Aorta (tissue), 5 donors: ENCODE measurements around the gene ACSL5. TPM values are rescaled to one million over a fixed set of nuclear protein-coding genes. Genes with fewer than 3 reads are reported as not detected.

Experiments
- ATAC-seq: fragments of 200-7000 bp; cut with Tn5 transposase; one replicate; pipeline ENCODE4 v1.9.1; 2022; ENCODE audit warnings: moderate library complexity; ENCODE audit not compliant: low FRiP score
- DNase-seq, 2 donors: peaks; one replicate each; pipeline ENCODE4 v3.0.0-alpha.2; 2020
- H3K27ac ChIP-seq, 2 donors: one replicate each; pipeline ENCODE4 v1.5.1; 2013; ENCODE audit warnings: low read length in 2 of 2, mild to moderate bottlenecking in 2 of 2, moderate library complexity in 2 of 2, control low read depth in 1 of 2, inconsistent platforms in 1 of 2, low read depth in 1 of 2
- H3K27me3 ChIP-seq, 2 donors: one replicate each; pipeline ENCODE4 v1.6.1; 2013; ENCODE audit warnings: control low read depth in 1 of 2, low read length in 1 of 2, mild to moderate bottlenecking in 1 of 2, moderate library complexity in 1 of 2; ENCODE audit not compliant: insufficient read depth in 2 of 2, control insufficient read depth in 1 of 2
- H3K36me3 ChIP-seq, 2 donors: one replicate each; pipeline ENCODE4 v1.6.1; 2013; ENCODE audit warnings: control low read depth in 1 of 2, low read length in 1 of 2, mild to moderate bottlenecking in 1 of 2; ENCODE audit not compliant: insufficient read depth in 2 of 2, control insufficient read depth in 1 of 2
- H3K4me1 ChIP-seq, 2 donors: one replicate each; pipeline ENCODE4 v1.6.1; 2013; ENCODE audit warnings: low read length in 2 of 2, control low read depth in 1 of 2, mild to moderate bottlenecking in 1 of 2, moderate library complexity in 1 of 2; ENCODE audit not compliant: insufficient read depth in 2 of 2, control insufficient read depth in 1 of 2
- H3K4me3 ChIP-seq, 2 donors: one replicate each; pipeline ENCODE4 v1.5.1; 2013; ENCODE audit warnings: low read length in 2 of 2, control low read depth in 1 of 2, mild to moderate bottlenecking in 1 of 2
- H3K9me3 ChIP-seq: one replicate; pipeline ENCODE4 v1.6.1; 2013; ENCODE audit warnings: mild to moderate bottlenecking, low read length; ENCODE audit not compliant: control insufficient read depth
- WGBS, 2 donors: extraction: QIAGEN DNeasy Blood & Tissue Kit; methylation state at CpG; one replicate each; pipeline ENCODE4 v1.1.7; 2013; 5-methylcytosine and 5-hydroxymethylcytosine counted together
- intact Hi-C, 2 donors: fragments of 100-400 bp; cut with DNase I; formaldehyde crosslinking; loops; one replicate each; pipeline versions ENCODE4 v1.14.2 to v1.15.0; 2022
- polyA plus RNA-seq, 2 donors: library from polyadenylated mRNA; stranded (reverse); fragments of 200-250 nt; gene quantifications; one replicate each; pipeline ENCODE4 v1.2.3, GENCODE V29; 2013
- total RNA-seq, 2 donors: library from RNA; stranded (reverse); fragmentation: NEBNext Ultra II Directional; extraction: Animal tissue kit (Norgen Biotek cat#: 25700); gene quantifications; one replicate each; pipeline ENCODE4 v1.2.1, GENCODE V29; 2021
- donor health status: healthy with polysubstance abuse.
- donor health status: Bipolar disorder and iron deficiency.
- donor health status: DM: no; HTN: no; CAD: no.
- donor health status: DM: no; HTN: no; CAD: no.
- donor health status: DM: yes; HTN: yes; CAD: no.

Gene ACSL5
- total and polyA plus RNA-seq, 4 donors: 0.92 to 18.7 (median 15.9) TPM

- ATAC-seq: no peak
- Histone ChIP-seq H3K9me3 (no peaks in the 10 kb centered on the region), H3K27ac (no peak overlapping the region), H3K4me3 (no peak overlapping the region), H3K4me1 (no peaks in the 10 kb centered on the region), H3K36me3 (peaks cover 12% of the 10 kb centered on the region in 2 donors), H3K27me3 (no peaks in the 10 kb centered on the region)
- intact Hi-C loops: loop anchor here (10.0 kb wide), 2 partner anchors 118 to 258 kb away; no protein-coding TSS in a partner anchor
- WGBS, 2 donors: 87 to 88% methylated on average over 2 of the region's 2 CpGs
- DNase-seq: no peak
Observed at GRCh38 chr10:112433136-112433535, 59.2 kb downstream of the ACSL5 start.

DNA sequence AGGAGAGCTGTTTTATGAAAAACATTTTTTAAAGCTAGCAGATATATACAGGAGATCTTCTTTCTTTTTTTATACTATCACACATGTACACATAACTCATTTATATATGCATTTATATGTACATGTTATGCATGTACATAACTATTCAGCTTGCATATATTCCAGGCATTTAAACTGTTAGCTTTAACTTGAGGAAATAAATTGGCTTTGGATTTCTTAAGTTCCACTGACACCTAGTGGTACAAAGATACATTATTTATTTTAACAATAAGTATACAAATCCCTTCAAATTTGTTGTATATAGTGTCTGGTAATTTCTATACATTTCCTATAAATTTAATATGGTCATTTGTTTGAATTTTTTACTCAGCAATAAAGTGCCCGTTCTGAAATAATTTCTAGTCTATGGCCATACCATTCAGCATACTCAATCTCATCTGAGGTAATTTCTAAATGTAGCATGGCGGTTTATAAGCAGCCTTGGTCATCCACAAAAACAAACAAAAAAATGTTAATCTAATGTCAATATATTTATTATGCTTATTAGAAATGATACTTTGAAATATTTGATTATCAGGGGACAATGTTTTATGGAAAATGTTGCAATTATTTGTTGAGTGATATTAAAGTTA lies 61.2 kb downstream of the ACSL5 start:
- DNase-seq: no peak
- ATAC-seq: no peak
- no peaks in the 10 kb centered on the region for H3K9me3 ChIP-seq
- no peak overlapping the region for H3K4me3 ChIP-seq
- H3K27me3 ChIP-seq: no peaks in the 10 kb centered on the region
- H3K27ac ChIP-seq: no peak overlapping the region
- H3K4me1 ChIP-seq: no peaks in the 10 kb centered on the region
- 83 to 91% methylated on average over 2 of the region's 2 CpGs for WGBS, 2 donors
- intact Hi-C loops: loop anchor here (10.0 kb wide), 2 partner anchors 120 to 260 kb away; no protein-coding TSS in a partner anchor
- H3K36me3 ChIP-seq: peaks cover 12% of the 10 kb centered on the region in 2 donors

GRCh38 chr10:112438356-112438755 lies 64.4 kb downstream of the ACSL5 start:
- Histone ChIP-seq H3K27ac (no peak overlapping the region), H3K4me3 (no peak overlapping the region), H3K27me3 (no peaks in the 10 kb centered on the region), H3K4me1 (no peaks in the 10 kb centered on the region), H3K9me3 (no peaks in the 10 kb centered on the region), H3K36me3 (peaks cover 12 to 13% of the 10 kb centered on the region in 2 donors)
- no peak for DNase-seq
- 92 to 93% methylated on average over 4 of the region's 4 CpGs for WGBS, 2 donors
- ATAC-seq: no peak
- intact Hi-C loops: loop anchor here (10.0 kb wide), 2 partner anchors 124 to 264 kb away; no protein-coding TSS in a partner anchor

- intact Hi-C loops: loop anchor here in 1 of 2 donors (10.0 kb wide), 1 partner anchor 277 kb away; no protein-coding TSS in a partner anchor
- H3K27ac ChIP-seq: no peak overlapping the region
- peaks cover 0 to 2% of the 10 kb centered on the region in 2 donors for H3K4me1 ChIP-seq
- peaks cover 11 to 12% of the 10 kb centered on the region in 2 donors for H3K36me3 ChIP-seq
- no peak for ATAC-seq
- no peak overlapping the region for H3K4me3 ChIP-seq
- no peak for DNase-seq
- H3K9me3 ChIP-seq: no peaks in the 10 kb centered on the region
- 79 to 82% methylated on average over 1 of the region's 1 CpG for WGBS, 2 donors
- H3K27me3 ChIP-seq: no peaks in the 10 kb centered on the region
Observed at GRCh38 chr10:112441520-112441919, 67.6 kb downstream of the ACSL5 start.

DNA sequence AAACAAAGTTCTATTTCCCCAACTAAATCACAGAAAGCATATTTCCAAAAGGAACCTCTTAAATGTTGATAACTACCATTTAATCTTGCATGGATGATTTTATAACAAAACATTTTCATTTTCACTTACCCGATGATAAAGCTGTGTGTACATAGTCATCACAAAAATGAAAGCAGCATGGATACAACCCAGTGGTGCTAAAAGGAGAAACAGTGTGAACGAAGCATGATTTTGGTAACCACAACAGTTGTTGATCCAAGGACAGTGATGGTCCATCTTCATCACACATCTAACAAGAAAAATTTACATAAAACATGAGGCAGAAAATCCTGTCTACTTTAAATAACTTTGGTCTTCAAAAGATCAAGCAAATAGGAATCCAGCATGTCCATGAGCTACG lies 68.1 kb downstream of the ACSL5 start:
- no peak overlapping the region for H3K4me3 ChIP-seq
- H3K27me3 ChIP-seq: no peaks in the 10 kb centered on the region
- DNase-seq: no peak
- no peak for ATAC-seq
- H3K9me3 ChIP-seq: no peaks in the 10 kb centered on the region
- H3K4me1 ChIP-seq: peaks cover 0 to 2% of the 10 kb centered on the region in 2 donors
- 79 to 84% methylated on average over 3 of the region's 3 CpGs for WGBS, 2 donors
- H3K36me3 ChIP-seq: peaks cover 11 to 12% of the 10 kb centered on the region in 2 donors
- intact Hi-C loops: loop anchor here in 1 of 2 donors (10.0 kb wide), 1 partner anchor 277 kb away; no protein-coding TSS in a partner anchor
- H3K27ac ChIP-seq: no peak overlapping the region

DNA sequence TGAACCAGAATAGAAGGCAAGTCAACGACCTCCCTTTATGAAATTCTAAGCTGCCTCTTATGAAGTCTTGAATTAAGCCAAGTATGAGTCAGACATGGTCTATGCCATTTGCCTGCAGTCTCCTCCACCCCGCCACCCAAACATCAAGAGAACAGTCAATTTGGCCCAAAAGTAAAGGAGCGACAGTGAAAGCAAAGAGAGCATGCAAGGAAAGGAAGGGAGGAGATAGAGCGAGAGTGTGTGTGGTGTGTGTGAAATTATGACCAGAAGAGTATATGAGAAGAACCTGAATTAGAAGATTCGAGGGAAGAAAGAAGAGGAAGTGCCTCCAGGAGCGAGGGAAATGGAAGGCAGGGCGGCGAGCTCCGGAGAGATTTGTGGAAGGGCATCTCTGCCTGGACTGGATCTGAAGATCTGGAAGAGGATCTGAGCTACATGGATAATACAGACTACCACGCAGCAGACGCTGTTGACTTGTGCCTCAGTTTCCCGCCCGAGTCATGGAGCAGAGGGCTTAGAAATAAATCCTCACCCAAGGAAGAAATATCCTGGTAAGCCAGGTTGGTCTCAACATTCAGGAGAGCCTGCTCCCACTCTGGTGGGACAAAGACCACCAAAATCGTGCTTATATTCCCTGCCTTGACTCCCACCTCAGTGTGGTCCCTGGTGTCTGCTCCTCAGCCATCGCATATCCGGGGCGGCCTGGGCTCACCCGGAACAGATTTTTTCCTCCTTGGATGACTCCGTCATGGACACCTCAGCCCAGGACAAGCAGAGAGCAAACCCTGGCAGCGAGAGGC lies 72.3 kb downstream of the ACSL5 start:
- peak overlapping the region; percentile 88 to 99 for H3K4me3 ChIP-seq
- peaks cover 0 to 2% of the 10 kb centered on the region in 2 donors for H3K4me1 ChIP-seq
- intact Hi-C loops: loop anchor here in 1 of 2 donors (2.0 to 10.0 kb wide), 2 partner anchors 237 to 281 kb away; no protein-coding TSS in a partner anchor
- peaks cover 3% of the 10 kb centered on the region in 2 donors for H3K36me3 ChIP-seq
- DNase-seq (no peak), ATAC-seq (peak; percentile 87)
- peak overlapping the region; percentile 65 to 79 for H3K27ac ChIP-seq
- H3K27me3 ChIP-seq: no peaks in the 10 kb centered on the region
- no peaks in the 10 kb centered on the region for H3K9me3 ChIP-seq
- WGBS, 2 donors: 2 to 4% methylated on average over 20 of the region's 20 CpGs

DNA sequence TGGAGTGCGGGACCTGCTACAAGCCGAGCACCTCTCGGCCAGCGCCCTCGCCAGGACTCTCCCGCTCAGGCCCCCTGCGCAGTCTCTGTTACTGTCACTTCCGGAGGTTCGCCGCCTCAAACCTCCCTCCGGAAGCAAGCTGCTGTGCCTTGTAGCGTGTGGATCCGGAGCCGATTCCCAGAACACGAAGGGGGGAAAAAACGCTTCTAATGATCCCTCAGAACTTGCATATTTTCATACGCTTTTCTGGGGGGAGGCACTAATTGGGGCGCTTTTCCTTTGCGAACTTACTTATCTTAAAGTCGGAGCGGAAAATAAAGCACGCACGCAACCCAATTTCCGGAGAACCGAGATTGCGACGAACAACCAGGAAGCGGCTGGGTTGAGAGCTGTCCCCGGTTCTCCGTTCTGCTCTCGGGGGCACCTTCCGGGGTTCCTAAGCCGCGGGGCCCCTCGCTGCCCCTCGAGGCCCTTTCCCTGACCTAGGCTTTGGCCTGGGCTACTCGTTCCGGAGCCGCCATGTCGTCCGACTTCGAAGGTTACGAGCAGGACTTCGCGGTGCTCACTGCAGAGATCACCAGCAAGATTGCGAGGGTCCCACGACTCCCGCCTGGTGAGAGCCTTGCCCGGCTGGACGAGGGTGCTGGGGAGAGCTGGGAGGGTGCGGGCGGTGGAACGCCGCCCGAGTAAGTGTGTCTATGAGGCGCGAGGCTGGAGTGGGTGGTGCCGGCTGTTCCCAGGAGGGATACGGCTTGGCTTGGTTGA lies 73.1 kb downstream of the ACSL5 start, which contains the start of the genes VTI1A and ZDHHC6:
Gene VTI1A, plus strand, starts transcription at position 361 of the 765 bp plus-strand sequence. Its CDS starts 159 bp downstream, at position 520.
Gene ZDHHC6, minus strand, starts transcription at position 60 of the 765 bp plus-strand sequence. CDS start 1,478 bp downstream, outside the sequence.
- Histone ChIP-seq H3K4me3 (peak within 1 kb of the TSS; percentile 88 to 99), H3K27me3 (no peaks in the 10 kb centered on the region), H3K4me1 (peaks cover 0 to 2% of the 10 kb centered on the region in 2 donors), H3K36me3 (peaks cover 2 to 3% of the 10 kb centered on the region in 2 donors), H3K27ac (peak within 1 kb of the TSS; percentile 78 to 82), H3K9me3 (no peaks in the 10 kb centered on the region)
- intact Hi-C loops: loop anchor here in 1 of 2 donors (2.0 to 10.0 kb wide), 2 partner anchors 238 to 282 kb away; no protein-coding TSS in a partner anchor
- ATAC-seq: peak; percentile 97
- peak; percentile 88 to 93 for DNase-seq
- 0% methylated on average over 59 of the region's 59 CpGs for WGBS, 2 donors

DNA sequence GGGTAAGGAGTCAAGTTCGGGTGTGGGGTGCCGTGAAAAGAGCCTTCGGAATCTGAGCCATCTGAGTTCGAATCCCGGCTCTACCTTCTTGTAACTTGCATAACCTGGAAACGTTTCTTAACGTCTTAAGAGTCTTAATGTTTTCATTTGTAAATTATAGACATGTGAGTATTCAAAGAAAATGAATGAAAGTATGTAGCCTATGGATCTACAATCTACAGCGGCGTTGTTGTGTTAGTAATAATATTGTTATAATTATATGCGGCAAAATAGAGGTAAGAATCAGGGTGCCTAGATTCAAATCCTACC lies 73.7 kb downstream of the ACSL5 start:
- H3K27me3 ChIP-seq: no peaks in the 10 kb centered on the region
- ATAC-seq (no peak), DNase-seq (no peak)
- peak overlapping the region; percentile 88 to 99 for H3K4me3 ChIP-seq
- H3K36me3 ChIP-seq: peaks cover under 1 to 2% of the 10 kb centered on the region in 2 donors
- 5 to 6% methylated on average over 10 of the region's 10 CpGs for WGBS, 2 donors
- H3K4me1 ChIP-seq: peaks cover 0 to 2% of the 10 kb centered on the region in 2 donors
- H3K9me3 ChIP-seq: no peaks in the 10 kb centered on the region
- H3K27ac ChIP-seq: peak overlapping the region; percentile 78 to 82
- intact Hi-C loops: loop anchor here in 1 of 2 donors (2.0 to 10.0 kb wide), 2 partner anchors 239 to 283 kb away; no protein-coding TSS in a partner anchor
